EL (cell line): ENCODE measurements around the gene SYNPR.
A peak's percentile ranks its signal among the peaks of the same experiment; 100 is the strongest.
"Not testable (repeated sequence)": the region's sequence is repeated elsewhere in the genome, so short reads cannot be mapped to it uniquely, and the experiment has no call there.

ENCODE experiments used
- DNase-seq: peaks from one replicate; pipeline ENCODE4 v3.0.0-alpha.2; 2016

Gene SYNPR

DNA sequence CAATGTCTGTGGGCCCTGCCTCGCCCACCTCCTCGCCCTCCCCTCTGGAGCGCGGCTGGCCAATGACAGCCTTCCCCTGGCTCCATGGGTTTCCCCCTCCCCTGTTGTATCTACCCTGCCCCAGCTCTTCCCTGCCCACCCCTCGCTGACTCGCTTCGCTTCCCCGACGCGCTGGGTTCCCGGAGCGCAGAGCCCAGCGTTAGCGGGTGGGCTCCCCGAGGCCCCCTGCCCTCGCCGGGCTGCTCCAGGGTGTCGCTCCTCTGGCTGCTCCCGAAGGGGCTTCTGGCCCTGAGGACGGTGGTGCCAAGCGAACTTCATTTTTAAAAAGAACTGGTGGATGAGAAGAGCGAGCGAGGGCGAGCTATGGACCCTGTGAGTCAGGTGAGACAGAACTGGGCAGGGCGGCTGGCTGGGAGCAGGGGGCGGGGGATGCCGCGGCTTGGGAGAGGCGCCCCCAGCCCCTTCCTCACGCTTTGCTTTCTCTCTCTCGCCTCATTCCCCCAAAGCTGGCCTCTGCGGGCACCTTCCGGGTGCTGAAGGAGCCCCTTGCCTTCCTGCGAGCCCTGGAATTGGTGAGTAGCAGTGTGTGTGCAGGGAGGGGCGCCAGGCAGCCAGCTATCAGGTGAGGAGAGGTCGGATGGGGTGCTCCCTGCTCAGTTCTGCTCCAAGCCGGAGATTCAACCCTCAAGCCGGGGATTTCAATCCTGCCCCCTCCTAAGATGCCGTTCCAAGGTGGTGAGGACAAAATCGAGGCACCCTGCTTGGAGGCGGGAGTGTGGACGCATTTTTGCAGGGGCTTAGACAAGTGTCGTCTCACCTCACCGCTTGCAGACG lies at the start of gene SYNPR:
SYNPR (plus strand) TSS at position 138 of the 834 bp plus-strand sequence.
- no peak for DNase-seq

- DNase-seq: peak; percentile 39
Measured at GRCh38 chr3:63228677-63229076, 49.4 kb upstream of the SYNPR start.

- no peak for DNase-seq
Measured at GRCh38 chr3:63230146-63230545, 48.0 kb upstream of the SYNPR start.

- no peak for DNase-seq
Measured at GRCh38 chr3:63231643-63232042, 46.5 kb upstream of the SYNPR start.

DNA sequence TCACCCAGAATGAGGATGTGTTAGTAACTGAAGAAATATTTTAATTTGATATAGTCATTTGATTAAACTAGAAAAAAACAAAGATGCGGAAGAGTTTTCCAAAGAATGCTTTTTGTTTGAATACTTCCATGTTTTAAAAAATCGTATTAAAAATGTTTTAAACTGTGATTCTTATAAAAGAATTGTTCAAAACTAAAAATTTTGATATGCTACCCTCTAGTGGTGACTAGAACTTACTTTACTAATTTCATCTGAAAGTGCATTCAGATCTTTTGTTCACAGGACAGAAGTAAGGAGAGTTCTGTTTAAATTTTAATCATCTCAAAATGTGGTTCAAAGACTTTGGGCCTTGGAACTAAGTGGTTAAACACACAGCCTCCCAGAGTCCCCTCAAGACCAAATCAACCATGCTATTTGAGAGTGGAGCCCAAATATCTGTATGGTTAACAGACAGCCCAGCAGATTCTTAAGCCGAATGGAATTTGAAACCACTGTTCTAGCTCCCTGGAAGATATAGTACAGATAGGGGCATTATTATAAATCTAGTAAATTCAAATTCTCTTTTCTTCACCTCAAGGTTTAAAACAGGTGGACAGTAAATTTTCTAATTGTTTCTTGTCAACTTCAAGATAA lies 45.2 kb upstream of the SYNPR start:
- DNase-seq: no peak

- DNase-seq: no peak
Measured at GRCh38 chr3:63240381-63240902, 37.7 kb upstream of the SYNPR start.

DNA sequence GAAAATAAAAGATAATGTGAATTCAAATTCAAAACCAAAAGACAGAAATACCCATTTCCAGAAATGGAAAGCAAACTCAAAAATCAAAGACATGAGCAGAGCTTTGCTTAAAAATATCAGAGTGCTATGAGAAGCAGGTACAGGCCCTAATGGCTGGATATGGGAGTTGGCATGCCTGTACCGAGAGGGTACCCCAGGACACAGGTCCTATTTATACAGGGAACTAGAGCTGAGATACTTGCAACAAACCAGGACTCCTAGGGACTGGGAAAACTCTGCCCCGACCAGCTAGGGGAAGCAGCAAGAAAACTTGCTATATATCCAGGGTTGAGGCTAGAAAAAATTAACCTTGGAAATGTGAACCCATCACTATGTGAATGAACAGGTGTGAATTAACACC lies 36.0 kb upstream of the SYNPR start:
- DNase-seq: no peak

DNA sequence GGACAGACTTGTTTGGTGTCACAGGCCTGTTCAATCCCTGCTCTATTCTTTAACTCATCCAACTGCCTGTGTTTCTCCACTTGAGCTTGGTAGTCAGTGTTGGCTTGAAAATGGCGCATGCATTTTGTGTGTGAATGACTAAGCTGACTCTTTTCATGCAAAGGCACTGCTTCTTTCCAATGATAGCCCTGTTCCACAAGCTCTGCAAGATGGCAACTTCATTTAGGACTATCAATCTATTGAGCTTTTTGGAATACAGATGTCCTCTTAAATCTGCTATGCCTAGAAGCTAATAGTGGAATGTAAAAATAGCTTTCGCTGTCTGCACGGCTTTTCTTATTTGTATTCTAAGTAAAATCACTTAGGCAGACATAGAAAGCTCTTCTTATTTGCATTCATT lies 33.6 kb upstream of the SYNPR start:
- no peak for DNase-seq

DNA sequence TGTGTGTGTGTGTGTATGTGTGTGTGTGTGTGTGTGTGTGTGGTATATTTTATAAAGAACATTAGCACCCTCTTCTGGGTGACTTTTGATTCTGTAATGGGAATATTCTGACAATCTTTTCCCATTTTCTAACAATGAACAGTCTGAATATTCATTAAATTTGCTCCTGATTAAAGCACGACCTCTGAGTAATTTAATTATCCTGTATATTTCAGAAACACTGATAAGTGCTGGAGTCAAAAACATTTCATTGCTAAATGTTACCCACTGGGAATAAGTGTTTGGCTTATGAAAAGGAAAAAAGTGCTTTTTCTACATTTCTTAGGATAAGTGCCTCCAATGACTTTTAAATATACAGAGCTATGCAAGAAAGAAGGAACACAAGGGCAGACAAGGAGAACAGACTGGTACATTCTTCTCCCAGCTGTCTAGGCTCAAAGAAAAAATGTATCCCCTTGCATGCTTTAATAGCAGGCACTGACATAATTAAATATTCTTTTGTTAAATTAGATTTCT lies 32.3 kb upstream of the SYNPR start:
- DNase-seq: no peak

GRCh38 chr3:63248015-63248414 lies 30.1 kb upstream of the SYNPR start:
- no peak for DNase-seq

GRCh38 chr3:63251499-63251898 lies 26.6 kb upstream of the SYNPR start:
- no peak for DNase-seq

DNA sequence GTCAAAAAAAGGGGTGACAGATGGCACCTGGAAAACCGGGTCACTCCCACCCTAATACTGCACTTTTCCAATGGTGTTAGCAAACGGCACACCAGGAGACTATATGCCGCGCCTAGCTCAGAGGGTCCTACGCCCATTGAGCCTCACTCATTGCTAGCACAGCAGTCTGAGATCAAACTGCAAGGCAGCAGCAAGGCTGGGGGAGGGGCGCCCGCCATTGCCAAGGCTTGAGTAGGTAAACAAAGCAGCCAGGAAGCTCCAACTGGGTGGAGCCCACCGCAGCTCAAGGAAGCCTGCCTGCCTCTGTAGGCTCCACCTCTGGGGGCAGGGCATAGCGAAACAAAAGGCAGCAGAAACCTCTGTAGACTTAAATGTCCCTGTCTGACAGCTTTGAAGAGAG lies 22.3 kb upstream of the SYNPR start:
- not testable (repeated sequence) for DNase-seq

- DNase-seq: no peak
Measured at GRCh38 chr3:63264716-63265115, 13.4 kb upstream of the SYNPR start.

- DNase-seq: no peak
Measured at GRCh38 chr3:63274359-63274758, 3.7 kb upstream of the SYNPR start.

DNA sequence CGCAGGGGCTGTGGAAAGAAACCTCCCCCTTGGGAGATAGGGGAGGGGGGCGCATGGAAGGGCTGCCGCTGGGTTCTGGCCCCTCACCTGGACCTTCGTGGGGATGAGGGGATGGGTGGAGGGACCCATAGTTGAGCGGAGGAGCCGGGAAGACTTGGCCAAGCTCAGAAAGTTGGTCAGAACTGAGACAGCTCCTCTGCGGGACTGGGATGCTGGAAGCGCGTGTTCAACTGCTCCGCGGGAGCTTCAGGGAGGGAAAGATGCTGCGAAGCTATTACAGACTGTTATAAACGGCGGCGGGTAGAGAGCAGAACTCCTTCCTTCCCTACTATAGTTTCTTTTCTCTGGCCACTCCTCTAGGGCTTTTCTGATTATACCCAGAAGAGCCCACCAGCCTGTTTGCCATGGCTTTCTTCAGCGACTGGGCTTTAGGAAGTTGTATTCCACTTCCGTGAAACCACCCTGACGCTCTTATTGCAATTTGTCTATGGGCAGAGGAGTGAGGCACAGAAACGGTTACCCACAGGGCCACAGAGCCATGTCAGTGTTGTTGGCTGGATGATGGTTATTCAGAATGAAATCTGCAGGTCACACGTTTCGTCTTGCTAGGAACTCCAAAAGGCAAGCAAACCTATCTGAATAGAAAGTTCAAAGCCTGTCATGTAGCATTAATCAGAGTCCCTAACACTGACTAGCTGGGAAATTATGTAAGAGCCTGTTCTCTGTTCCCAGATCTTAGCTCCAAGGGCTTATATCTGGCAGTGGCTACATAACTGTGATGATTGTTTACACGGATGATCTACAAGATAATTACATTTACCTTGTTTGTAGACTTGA lies 1.1 kb downstream of the SYNPR start:
- DNase-seq: no peak

DNA sequence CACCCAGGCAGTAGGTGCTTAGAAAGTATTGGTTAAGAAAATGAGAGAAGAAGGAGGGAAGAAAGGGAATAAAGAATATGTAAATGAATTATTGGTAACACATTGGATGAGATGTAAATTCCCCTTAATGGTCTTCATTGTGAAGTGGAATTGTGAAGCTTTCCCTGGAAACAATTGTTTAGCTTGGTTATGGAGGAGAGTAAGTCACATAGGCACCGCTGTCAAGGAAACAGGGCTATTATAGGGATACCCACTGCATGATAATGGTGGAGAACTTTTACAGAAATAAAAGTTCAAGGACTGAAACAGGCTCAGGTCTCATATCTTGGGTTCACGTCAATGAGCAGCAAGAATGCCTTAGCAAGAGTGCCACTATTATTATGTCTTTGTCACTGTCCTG lies 9.5 kb downstream of the SYNPR start:
- no peak for DNase-seq

DNA sequence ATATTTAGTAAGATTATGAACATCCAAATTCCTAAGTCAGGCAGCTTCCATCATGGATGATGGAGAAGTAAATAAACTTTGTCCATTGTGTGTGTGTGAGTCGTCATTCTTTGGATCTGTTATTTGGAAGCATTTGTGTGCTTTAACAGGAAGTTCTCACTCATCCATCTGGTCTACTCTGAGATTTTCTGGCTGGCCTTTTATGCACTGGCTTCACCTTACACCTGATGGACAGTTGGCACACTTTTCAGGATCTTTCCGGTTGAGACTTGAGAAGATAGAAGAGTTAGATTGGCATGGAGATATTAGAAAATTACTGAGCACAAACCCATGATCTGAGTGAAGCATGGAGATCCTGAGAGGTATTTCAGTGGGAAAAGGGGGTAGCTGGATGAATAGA lies 12.6 kb downstream of the SYNPR start:
- DNase-seq: no peak

GRCh38 chr3:63294332-63294731 lies 16.2 kb downstream of the SYNPR start:
- DNase-seq: no peak

DNA sequence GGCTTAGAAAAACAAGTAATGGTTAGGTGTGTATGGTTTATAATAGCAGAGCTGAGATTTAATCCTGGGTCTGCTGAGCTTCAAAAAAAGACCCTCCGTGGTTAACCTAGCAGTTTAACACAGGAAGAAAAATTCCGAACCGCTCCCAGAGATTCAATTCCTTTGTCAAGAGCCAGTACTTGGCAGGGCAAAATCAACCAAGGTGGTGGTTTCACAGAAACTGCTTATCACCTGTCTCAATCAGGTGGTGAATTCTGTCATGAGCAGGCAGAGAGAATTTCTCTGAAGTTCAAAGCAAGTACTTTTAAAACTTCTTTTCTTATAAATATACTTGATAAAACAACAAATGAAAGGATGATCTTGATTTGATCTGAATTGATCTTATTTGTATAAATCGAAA lies 17.2 kb downstream of the SYNPR start:
- no peak for DNase-seq

- no peak for DNase-seq
Measured at GRCh38 chr3:63295806-63296205, 17.7 kb downstream of the SYNPR start.

- no peak for DNase-seq
Measured at GRCh38 chr3:63296249-63296648, 18.1 kb downstream of the SYNPR start.

GRCh38 chr3:63303238-63303637 lies 25.1 kb downstream of the SYNPR start:
- no peak for DNase-seq

DNA sequence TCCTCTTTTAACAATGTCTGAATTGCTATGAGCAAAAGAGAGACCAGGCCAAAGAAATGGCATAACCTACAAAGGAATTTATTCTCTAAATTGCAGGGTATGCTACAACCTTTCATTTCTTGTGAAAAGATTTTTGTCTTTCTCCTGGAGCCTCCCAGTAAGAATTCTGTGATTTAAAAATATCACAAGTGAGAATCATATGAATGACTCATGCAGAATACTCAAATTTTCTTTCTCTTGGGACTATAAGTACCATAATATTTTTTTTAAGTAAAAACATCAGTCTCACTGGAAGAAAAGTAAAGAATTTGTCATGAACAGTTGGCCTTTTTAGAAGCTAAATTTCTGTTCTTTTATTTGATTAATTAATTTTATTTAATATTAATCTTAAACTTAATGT lies 26.3 kb downstream of the SYNPR start:
- no peak for DNase-seq
